HCT116 (cell line): Measurements from ENCODE around the gene GJA3. TPM values are rescaled to one million over a fixed set of nuclear protein-coding genes. Genes with fewer than 3 reads are reported as not detected.
A peak's percentile ranks its signal among the peaks of the same experiment; 100 is the strongest.

Source experiments
- ATAC-seq: fragments of 200-7000 bp; cut with Tn5 transposase; 2 replicates; pipeline ENCODE4 v1.9.1; 2020; ENCODE audit warnings: mild to moderate bottlenecking, moderate library complexity
- BruUV-seq: library from RNA; stranded (reverse); fragments of 400-500 nt; replicated peaks from 2 replicates; lab custom pipeline; 2021; lab: Mats Ljungman, UMichigan
- CTCF ChIA-PET: fragments of 300-600 bp; sonication (Branson Sonifier 250); formaldehyde crosslinking; loops from one replicate; lab custom pipeline; 2021; ENCODE audit warnings: antibody characterized with exemption; lab: Charles Lee
- POLR2A ChIA-PET: fragments of 300-600, 350-600 bp; sonication (Branson Sonifier 250); formaldehyde crosslinking; loops from one replicate; lab custom pipeline; 2021; ENCODE audit warnings: antibody characterized with exemption; lab: Charles Lee
- RAD21 ChIA-PET, 2 experiments: fragments of 300-600 bp; sonication (Branson Sonifier 250); formaldehyde crosslinking; loops; one replicate each; lab custom pipeline; 2023; ENCODE audit warnings: low total read pairs in 2 of 2; ENCODE audit not compliant: uncharacterized antibody in 2 of 2, unreplicated experiment in 2 of 2, low non-redundant PET in 1 of 2; lab: Charles Lee
- DNase-seq: peaks from one replicate; pipeline ENCODE4 v3.0.0-alpha.2; 2010; ENCODE audit warnings: low read depth, low spot score
- H2AFZ ChIP-seq: fragments of 200-600 bp; shearing (Covaris generic), sonication (generic); 2 replicates; pipeline ENCODE4 v1.6.1; 2017; ENCODE audit warnings: low read depth, mixed run types, mixed read lengths, antibody characterized with exemption, low read length; ENCODE audit not compliant: poor library complexity, severe bottlenecking
- H3K27ac ChIP-seq: 2 replicates; pipeline ENCODE4 v1.5.1; 2012; ENCODE audit warnings: low read depth, low read length
- H3K27me3 ChIP-seq: fragments of 200-600 bp; sonication (generic); 2 replicates; pipeline ENCODE4 v1.6.1; 2016; ENCODE audit warnings: mixed run types, low read length, mixed read lengths; ENCODE audit not compliant: insufficient read depth
- H3K36me3 ChIP-seq, 2 experiments: fragments of 200-500 bp in 1 of 2; fragments of 200-600 bp in 1 of 2; sonication (Bioruptor generic) in 1 of 2; sonication (generic) in 1 of 2; 2 replicates each; pipeline versions ENCODE4 v1.5.1 to v1.6.1; 2014 to 2016; ENCODE audit warnings: low read length in 2 of 2, inconsistent platforms in 1 of 2, mixed read lengths in 1 of 2, mixed run types in 1 of 2; ENCODE audit not compliant: insufficient read depth in 2 of 2, control insufficient read depth in 1 of 2
- H3K4me1 ChIP-seq, 2 experiments: fragments of 200-600 bp in 1 of 2; sonication (generic) in 1 of 2; 2 replicates each; pipeline versions ENCODE4 v1.5.1 to v1.6.1; 2012 to 2017; ENCODE audit warnings: low read length in 2 of 2, inconsistent platforms in 1 of 2, mild to moderate bottlenecking in 1 of 2, mixed read lengths in 1 of 2, mixed run types in 1 of 2, moderate library complexity in 1 of 2; ENCODE audit not compliant: insufficient read depth in 2 of 2, control insufficient read depth in 1 of 2
- H3K4me2 ChIP-seq: fragments of 200-600 bp; sonication (generic); 2 replicates; pipeline ENCODE4 v1.6.1; 2017; ENCODE audit warnings: mixed run types, low read length, mixed read lengths
- H3K4me3 ChIP-seq, 2 experiments: fragments of 200-600 bp in 1 of 2; sonication (generic) in 1 of 2; replicated peaks in 1 of 2; 2 replicates each; pipeline ENCODE4 v1.5.1; 2011 to 2016; ENCODE audit warnings: low read length in 2 of 2, control low read depth in 1 of 2, low read depth in 1 of 2, mild to moderate bottlenecking in 1 of 2, mixed read lengths in 1 of 2, mixed run types in 1 of 2
- H3K79me2 ChIP-seq: fragments of 200-600 bp; sonication (generic); 2 replicates; pipeline ENCODE4 v1.6.1; 2017; ENCODE audit warnings: mild to moderate bottlenecking, mixed run types, low read length, moderate library complexity, mixed read lengths; ENCODE audit not compliant: insufficient read depth
- H3K9ac ChIP-seq: fragments of 200-600 bp; sonication (generic); 2 replicates; pipeline ENCODE4 v1.6.1; 2016; ENCODE audit warnings: low read length, mixed read lengths
- H3K9me2 ChIP-seq: fragments of 200-600 bp; sonication (generic), shearing (Covaris generic); 2 replicates; pipeline ENCODE4 v1.6.1; 2017; ENCODE audit warnings: mixed run types, mild to moderate bottlenecking, moderate library complexity; ENCODE audit not compliant: insufficient read depth
- H3K9me3 ChIP-seq, 2 experiments: fragments of 200-500 bp in 1 of 2; fragments of 200-600 bp in 1 of 2; sonication (Bioruptor generic) in 1 of 2; sonication (generic) in 1 of 2; 2 replicates each; pipeline ENCODE4 v1.6.1; 2014 to 2017; ENCODE audit warnings: low read length in 2 of 2, mixed read lengths in 2 of 2, inconsistent platforms in 1 of 2, low read depth in 1 of 2, mild to moderate bottlenecking in 1 of 2, mixed run types in 1 of 2, moderate library complexity in 1 of 2; ENCODE audit not compliant: control insufficient read depth in 1 of 2, insufficient read depth in 1 of 2
- H4K20me1 ChIP-seq: fragments of 200-600 bp; sonication (generic), shearing (Covaris generic); 2 replicates; pipeline ENCODE4 v1.6.1; 2017; ENCODE audit warnings: mixed run types, mild to moderate bottlenecking, moderate library complexity; ENCODE audit not compliant: insufficient read depth
- CBX3 ChIP-seq: IDR thresholded peaks from 2 replicates; pipeline ENCODE4 v1.6.1; 2012; ENCODE audit warnings: low read depth
- CEBPB ChIP-seq: IDR thresholded peaks from 2 replicates; pipeline ENCODE4 v1.6.1; 2012; ENCODE audit warnings: low read depth
- CTCF ChIP-seq, 3 experiments: fragments of 200-600 bp in 1 of 3; sonication (generic) in 1 of 3; IDR thresholded peaks in 2 of 3; conservative IDR thresholded peaks in 1 of 3; 2 replicates each; pipeline ENCODE4 v1.5.1; 2012 to 2017; ENCODE audit warnings: low read depth in 2 of 3, low read length in 2 of 3, antibody characterized with exemption in 1 of 3, borderline replicate concordance in 1 of 3, control low read depth in 1 of 3, mild to moderate bottlenecking in 1 of 3, mixed read lengths in 1 of 3, mixed run types in 1 of 3, moderate library complexity in 1 of 3; ENCODE audit not compliant: insufficient read depth in 1 of 3
- EGR1 ChIP-seq: IDR thresholded peaks from 2 replicates; pipeline ENCODE4 v1.6.1; 2012; ENCODE audit warnings: low read depth
- EZH2 ChIP-seq: fragments of 200-600 bp; sonication (generic); IDR thresholded peaks from 2 replicates; pipeline ENCODE4 v1.6.1; 2017; ENCODE audit warnings: antibody characterized with exemption, mixed run types
- EZH2phosphoT487 ChIP-seq: fragments of 200-600 bp; IDR thresholded peaks from 2 replicates; pipeline ENCODE4 v1.6.1; 2018; ENCODE audit warnings: antibody characterized with exemption, borderline replicate concordance
- FOSL1 ChIP-seq: IDR thresholded peaks from 2 replicates; pipeline ENCODE4 v1.6.1; 2012; ENCODE audit warnings: low read depth
- JUND ChIP-seq: IDR thresholded peaks from 2 replicates; pipeline ENCODE4 v1.6.1; 2012
- MAX ChIP-seq: IDR thresholded peaks from 2 replicates; pipeline ENCODE4 v1.6.1; 2012
- POLR2A ChIP-seq: IDR thresholded peaks from 2 replicates; pipeline ENCODE4 v1.7.0; 2011; ENCODE audit warnings: borderline replicate concordance; ENCODE audit not compliant: insufficient read depth, insufficient read length; ENCODE audit errors: extremely low read depth
- POLR2AphosphoS5 ChIP-seq: IDR thresholded peaks from 2 replicates; pipeline ENCODE4 v1.6.1; 2011; ENCODE audit warnings: mild to moderate bottlenecking, low read depth, low read length, moderate library complexity
- RAD21 ChIP-seq: IDR thresholded peaks from 2 replicates; pipeline ENCODE4 v1.6.1; 2012; ENCODE audit warnings: low read depth, mild to moderate bottlenecking
- SRF ChIP-seq: IDR thresholded peaks from 2 replicates; pipeline ENCODE4 v1.6.1; 2012; ENCODE audit warnings: low read depth
- TCF7L2 ChIP-seq: IDR thresholded peaks from 2 replicates; pipeline ENCODE4 v1.7.0; 2011; ENCODE audit warnings: borderline replicate concordance, inconsistent platforms; ENCODE audit not compliant: insufficient read depth, insufficient read length; ENCODE audit errors: extremely low read depth
- YY1 ChIP-seq: IDR thresholded peaks from 2 replicates; pipeline ENCODE4 v1.6.1; 2011; ENCODE audit warnings: low read length, low read depth, moderate library complexity, mild to moderate bottlenecking; ENCODE audit not compliant: insufficient replicate concordance; ENCODE audit errors: extremely low read depth
- ZFX ChIP-seq: fragments of 450-650 bp; IDR thresholded peaks from 2 replicates; pipeline ENCODE4 v1.6.1; 2017
- intact Hi-C: fragments of 100-400 bp; cut with micrococcal nuclease; formaldehyde crosslinking; loops from 2 replicates; pipeline ENCODE4 v1.10.0; 2022
- total RNA-seq: library from RNA; stranded (reverse); gene quantifications from one replicate; pipeline ENCODE4 v1.2.1, GENCODE V29; 2021; ENCODE audit not compliant: unreplicated experiment

GJA3 gene
- total RNA-seq, 1 experiment from 2014 or later = 8.0 TPM

- CTCF ChIA-PET = interaction anchor here (0.6 to 3.0 kb wide), 4 partner anchors 10 to 30 kb away, joined by 3 to 16 read pairs (median 10); partner anchors contain the start of gene GJA3
- Histone ChIP-seq H4K20me1 (no peaks in the 10 kb centered on the region), H3K27me3 (no peaks in the 10 kb centered on the region), H3K79me2 (no peaks in the 10 kb centered on the region), H3K9me3 (no peaks in the 10 kb centered on the region), H3K4me1 (peaks cover 11 to 45% of the 10 kb centered on the region in 2 experiments), H3K27ac (no peak overlapping the region), H3K9me2 (no peaks in the 10 kb centered on the region), H3K36me3 (no peaks in the 10 kb centered on the region), H3K4me2 (peak overlapping the region; percentile 85), H3K4me3 (no peak overlapping the region; a peak in 1 of 4 replicates), H3K9ac (no peak overlapping the region), H2AFZ (no peak overlapping the region)
- no peak for DNase-seq
- POLR2A ChIA-PET = interaction anchor here (2.2 kb wide), 1 partner anchor 10 kb away, joined by 13 read pairs; no protein-coding TSS in a partner anchor
- BruUV-seq = no TSS peak
- RAD21 ChIA-PET = no interaction called here
- TF ChIP-seq POLR2A = no peak
- no peak for TF ChIP-seq ZFX
- no peak for TF ChIP-seq YY1
- no peak for TF ChIP-seq FOSL1
- ATAC-seq = no peak
- intact Hi-C loops = no loop called here
Measured at GRCh38 chr13:20129076-20129475, 31.8 kb downstream of the GJA3 start.

- Histone ChIP-seq H3K9me3 (no peaks in the 10 kb centered on the region), H3K27ac (peak overlapping the region; percentile 91), H3K27me3 (no peaks in the 10 kb centered on the region), H4K20me1 (no peaks in the 10 kb centered on the region), H3K79me2 (no peaks in the 10 kb centered on the region), H3K4me1 (peaks cover 11 to 45% of the 10 kb centered on the region in 2 experiments), H3K4me2 (peak overlapping the region; percentile 85), H3K36me3 (no peaks in the 10 kb centered on the region), H3K4me3 (peak overlapping the region; percentile 48 to 57), H3K9ac (peak overlapping the region; percentile 69), H2AFZ (peak overlapping the region; percentile 85), H3K9me2 (no peaks in the 10 kb centered on the region)
- DNase-seq = no peak
- ChIA-PET CTCF (interaction anchor here (0.6 to 3.0 kb wide), 6 partner anchors 10 to 32 kb away, joined by 3 to 16 read pairs (median 4); partner anchors contain the start of gene GJA3), POLR2A (interaction anchor here (2.2 kb wide), 1 partner anchor 10 kb away, joined by 13 read pairs; no protein-coding TSS in a partner anchor), RAD21 (no interaction called here)
- no TSS peak for BruUV-seq
- peak; percentile 73 for ATAC-seq
- intact Hi-C loops = no loop called here
- TF ChIP-seq TCF7L2 (no peak), SRF (no peak), CTCF (IDR thresholded peaks at IDR 0.05 in 2 of 3, conservative IDR thresholded peaks at IDR 0.05 in 1 of 3; ENCODE audit: borderline replicate concordance in 1 of 3, insufficient read depth in 1 of 3, low read depth in 2 of 3, low read length in 2 of 3) (peak in 2 of 3 experiments; percentile 55 to 68; a peak in 4 of 6 replicates), ZFX (no peak), EZH2 (no peak), CEBPB (no peak), EGR1 (no peak), MAX (no peak), CBX3 (no peak), JUND (no peak), RAD21 (0 out of 2 replicates have a peak, but pooled peaks have one; percentile 15), EZH2phosphoT487 (no peak), POLR2AphosphoS5 (no peak)
Measured at GRCh38 chr13:20128459-20128931, 32.4 kb downstream of the GJA3 start.
